ENCODE results near the gene CFAP221.
A peak's percentile ranks its signal among the peaks of the same experiment; 100 is the strongest.

The CFAP221 gene

GRCh38 chr2:119674711-119675500 is 130.7 kb downstream of the CFAP221 start:
- in situ Hi-C loops (cut with HindIII; ENCODE audit: low sequenced_read_pairs), result no loop called here
- H3K4me3 ChIP-seq (ENCODE audit: low read depth, low read length), result no peak overlapping the region
- TF ChIP-seq CTCF (IDR thresholded peaks at IDR 0.05; ENCODE audit: low read depth, low read length, missing control alignments), result no peak
- DNase-seq (ENCODE audit: low read depth), result no peak

- H3K4me3 ChIP-seq (ENCODE audit: low read depth, low read length), result no peak overlapping the region
- TF ChIP-seq CTCF (IDR thresholded peaks at IDR 0.05; ENCODE audit: low read depth, low read length, missing control alignments), result no peak
- DNase-seq (ENCODE audit: low read depth), result no peak
- in situ Hi-C loops (cut with HindIII; ENCODE audit: low sequenced_read_pairs), result no loop called here
Measured at GRCh38 chr2:119678021-119678656, 133.9 kb downstream of the CFAP221 start.

GRCh38 chr2:119679526-119679837 is 135.2 kb downstream of the CFAP221 start:
- in situ Hi-C loops (cut with HindIII; ENCODE audit: low sequenced_read_pairs), result no loop called here
- TF ChIP-seq CTCF (IDR thresholded peaks at IDR 0.05; ENCODE audit: low read depth, low read length, missing control alignments), result no peak
- H3K4me3 ChIP-seq (ENCODE audit: low read depth, low read length), result peak overlapping the region; percentile 66
- no peak for DNase-seq (ENCODE audit: low read depth)

- in situ Hi-C loops (cut with HindIII; ENCODE audit: low sequenced_read_pairs), result no loop called here
- peak overlapping the region; percentile 66 for H3K4me3 ChIP-seq (ENCODE audit: low read depth, low read length)
- DNase-seq (ENCODE audit: low read depth), result no peak
- no peak for TF ChIP-seq CTCF (IDR thresholded peaks at IDR 0.05; ENCODE audit: low read depth, low read length, missing control alignments)
Measured at GRCh38 chr2:119679846-119680245, 135.6 kb downstream of the CFAP221 start.

- TF ChIP-seq CTCF (IDR thresholded peaks at IDR 0.05; ENCODE audit: low read depth, low read length, missing control alignments), result no peak
- DNase-seq (ENCODE audit: low read depth), result no peak
- H3K4me3 ChIP-seq (ENCODE audit: low read depth, low read length), result no peak overlapping the region
- in situ Hi-C loops (cut with HindIII; ENCODE audit: low sequenced_read_pairs), result no loop called here
Measured at GRCh38 chr2:119680457-119681202, 136.4 kb downstream of the CFAP221 start.

GRCh38 chr2:119681203-119681867 is 137.1 kb downstream of the CFAP221 start:
- no peak for TF ChIP-seq CTCF (IDR thresholded peaks at IDR 0.05; ENCODE audit: low read depth, low read length, missing control alignments)
- no peak for DNase-seq (ENCODE audit: low read depth)
- no peak overlapping the region for H3K4me3 ChIP-seq (ENCODE audit: low read depth, low read length)
- in situ Hi-C loops (cut with HindIII; ENCODE audit: low sequenced_read_pairs), result no loop called here
